Adrenal gland (tissue), 5 donors: Measurements from ENCODE around the gene CROT.

Experiments used
- POLR2A ChIP-seq, 2 donors: fragments of 450-650 bp; IDR thresholded peaks; one replicate each; pipeline ENCODE4 v1.6.1; 2017; ENCODE audit warnings: antibody characterized with exemption in 2 of 2, mild to moderate bottlenecking in 2 of 2, moderate library complexity in 1 of 2
- TF ChIP-seq, protein P1 (sequence below), 6 experiments: fragments of 450-650 bp in 4 of 6; fragments of 200-600 bp in 2 of 6; sonication (generic) in 1 of 6; IDR thresholded peaks; 1 replicate in 5 of 6; 2 replicates in 1 of 6; pipeline versions ENCODE4 v1.5.1 to v1.8.0; 2016 to 2021; ENCODE audit warnings: antibody characterized with exemption in 6 of 6, mild to moderate bottlenecking in 2 of 6, moderate library complexity in 1 of 6
- donor health status: DM: no; HTN: no; CAD: no.

- TF ChIP-seq, protein P1, sequence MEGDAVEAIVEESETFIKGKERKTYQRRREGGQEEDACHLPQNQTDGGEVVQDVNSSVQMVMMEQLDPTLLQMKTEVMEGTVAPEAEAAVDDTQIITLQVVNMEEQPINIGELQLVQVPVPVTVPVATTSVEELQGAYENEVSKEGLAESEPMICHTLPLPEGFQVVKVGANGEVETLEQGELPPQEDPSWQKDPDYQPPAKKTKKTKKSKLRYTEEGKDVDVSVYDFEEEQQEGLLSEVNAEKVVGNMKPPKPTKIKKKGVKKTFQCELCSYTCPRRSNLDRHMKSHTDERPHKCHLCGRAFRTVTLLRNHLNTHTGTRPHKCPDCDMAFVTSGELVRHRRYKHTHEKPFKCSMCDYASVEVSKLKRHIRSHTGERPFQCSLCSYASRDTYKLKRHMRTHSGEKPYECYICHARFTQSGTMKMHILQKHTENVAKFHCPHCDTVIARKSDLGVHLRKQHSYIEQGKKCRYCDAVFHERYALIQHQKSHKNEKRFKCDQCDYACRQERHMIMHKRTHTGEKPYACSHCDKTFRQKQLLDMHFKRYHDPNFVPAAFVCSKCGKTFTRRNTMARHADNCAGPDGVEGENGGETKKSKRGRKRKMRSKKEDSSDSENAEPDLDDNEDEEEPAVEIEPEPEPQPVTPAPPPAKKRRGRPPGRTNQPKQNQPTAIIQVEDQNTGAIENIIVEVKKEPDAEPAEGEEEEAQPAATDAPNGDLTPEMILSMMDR (IDR thresholded peaks at IDR 0.05), result no peak
- TF ChIP-seq POLR2A (IDR thresholded peaks at IDR 0.05), result no peak
Observed at GRCh38 chr7:87300756-87301155, 44.7 kb upstream of the CROT start.
